ENCODE measurements around the gene TMEM121.

DNA sequence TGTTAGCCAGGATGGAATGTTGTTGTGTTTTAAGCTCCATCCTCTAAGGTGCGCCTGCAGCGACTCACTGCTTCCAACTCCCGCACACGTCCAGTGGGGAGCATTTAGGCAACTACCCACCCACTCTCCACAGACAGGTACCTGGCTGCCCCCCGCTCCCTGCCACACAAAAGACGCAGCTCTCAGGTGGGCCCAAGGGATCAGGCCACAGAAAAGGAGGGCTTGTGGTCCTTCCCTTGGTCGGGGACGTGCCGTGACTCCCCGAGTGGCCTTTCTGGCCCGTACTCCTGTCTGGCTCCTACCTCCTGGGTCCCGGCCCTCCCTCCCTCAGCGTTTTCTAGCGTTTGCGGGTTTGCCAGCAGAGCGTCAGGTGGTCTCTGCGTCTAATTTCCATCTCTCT lies 19.1 kb upstream of the TMEM121 start:
- TF ChIP-seq, protein P1, sequence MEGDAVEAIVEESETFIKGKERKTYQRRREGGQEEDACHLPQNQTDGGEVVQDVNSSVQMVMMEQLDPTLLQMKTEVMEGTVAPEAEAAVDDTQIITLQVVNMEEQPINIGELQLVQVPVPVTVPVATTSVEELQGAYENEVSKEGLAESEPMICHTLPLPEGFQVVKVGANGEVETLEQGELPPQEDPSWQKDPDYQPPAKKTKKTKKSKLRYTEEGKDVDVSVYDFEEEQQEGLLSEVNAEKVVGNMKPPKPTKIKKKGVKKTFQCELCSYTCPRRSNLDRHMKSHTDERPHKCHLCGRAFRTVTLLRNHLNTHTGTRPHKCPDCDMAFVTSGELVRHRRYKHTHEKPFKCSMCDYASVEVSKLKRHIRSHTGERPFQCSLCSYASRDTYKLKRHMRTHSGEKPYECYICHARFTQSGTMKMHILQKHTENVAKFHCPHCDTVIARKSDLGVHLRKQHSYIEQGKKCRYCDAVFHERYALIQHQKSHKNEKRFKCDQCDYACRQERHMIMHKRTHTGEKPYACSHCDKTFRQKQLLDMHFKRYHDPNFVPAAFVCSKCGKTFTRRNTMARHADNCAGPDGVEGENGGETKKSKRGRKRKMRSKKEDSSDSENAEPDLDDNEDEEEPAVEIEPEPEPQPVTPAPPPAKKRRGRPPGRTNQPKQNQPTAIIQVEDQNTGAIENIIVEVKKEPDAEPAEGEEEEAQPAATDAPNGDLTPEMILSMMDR (IDR thresholded peaks at IDR 0.05; ENCODE audit: low read depth, low read length) = no peak
- no peak for TF ChIP-seq EZH2phosphoT487 (IDR thresholded peaks at IDR 0.05; ENCODE audit: low read depth)

Data from OCI-LY3 (cell line).